Measurements from ENCODE around the gene MYBPH. TPM values are rescaled to one million over a fixed set of nuclear protein-coding genes. Genes with fewer than 3 reads are reported as not detected.

Gene MYBPH
- polyA plus RNA-seq, 3 donors: 0.04 to 0.52 (median 0.16) TPM

- no peak overlapping the region for H3K4me2 ChIP-seq (replicated peaks; ENCODE audit: extremely low read depth, low read length, poor library complexity, severe bottlenecking)
- peaks cover 0 to 7% (median 2%) of the 10 kb centered on the region in 3 donors for H3K27me3 Mint-ChIP-seq (ENCODE audit: low read depth in 3 of 3)
- intact Hi-C loops (cut with micrococcal nuclease): no loop called here
Observed at GRCh38 chr1:203197625-203198024, 22.0 kb upstream of the MYBPH start.

GRCh38 chr1:203196371-203196770 lies 20.7 kb upstream of the MYBPH start:
- Histone ChIP-seq H3K27me3 (ENCODE audit: control insufficient read depth in 2 of 2, insufficient read depth in 2 of 2, low read length in 2 of 2) (no peaks in the 10 kb centered on the region), H3K4me2 (replicated peaks; ENCODE audit: extremely low read depth, low read length, poor library complexity, severe bottlenecking) (no peak overlapping the region), H3K9ac (ENCODE audit: insufficient read depth, low read length, poor library complexity, severe bottlenecking) (no peak overlapping the region), H3K79me2 (ENCODE audit: insufficient read depth, low read length) (no peaks in the 10 kb centered on the region), H3K9me3 (replicated peaks in 1 of 2; ENCODE audit: control insufficient read depth in 1 of 2, insufficient read depth in 1 of 2, low read length in 2 of 2) (peaks cover 0 to 3% of the 10 kb centered on the region in 2 donors), H3K36me3 (replicated peaks in 1 of 2; ENCODE audit: control insufficient read depth in 1 of 2, insufficient read depth in 2 of 2, low read length in 2 of 2) (no peaks in the 10 kb centered on the region), H2AFZ (ENCODE audit: insufficient read depth, low read depth, low read length, poor library complexity, severe bottlenecking) (no peak overlapping the region), H3K27ac (ENCODE audit: low read depth in 1 of 2, low read length in 2 of 2) (no peak overlapping the region), H3K4me1 (ENCODE audit: control insufficient read depth in 1 of 2, insufficient read depth in 2 of 2, low read length in 2 of 2) (peaks cover 23 to 25% of the 10 kb centered on the region in 2 donors), H3K4me3 (replicated peaks in 1 of 3; ENCODE audit: low read depth in 2 of 3, low read length in 3 of 3) (no peak overlapping the region), H4K20me1 (ENCODE audit: insufficient read depth, low read length) (no peaks in the 10 kb centered on the region)
- WGBS (ENCODE audit: insufficient coverage): 89% methylated on average over 3 of the region's 3 CpGs
- peaks cover 0 to 6% (median 3%) of the 10 kb centered on the region in 7 donors for H3K9me3 Mint-ChIP-seq
- H3K27ac Mint-ChIP-seq: no peak overlapping the region
- peaks cover 0 to 7% (median 0%) of the 10 kb centered on the region in 3 donors for H3K27me3 Mint-ChIP-seq (ENCODE audit: low read depth in 3 of 3)
- intact Hi-C loops (cut with micrococcal nuclease): no loop called here
- H3K36me3 Mint-ChIP-seq: peaks cover 0 to 8% of the 10 kb centered on the region in 2 donors
- DNase-seq: no peak
- H3K4me1 Mint-ChIP-seq: peaks cover 34% of the 10 kb centered on the region
- no peak overlapping the region for H3K4me3 Mint-ChIP-seq
- TF ChIP-seq CTCF (IDR thresholded peaks at IDR 0.05): no peak

More at GRCh38 chr1:203197625-203198024, 22.0 kb upstream of the MYBPH start:
- Histone ChIP-seq H3K27ac (ENCODE audit: low read depth in 1 of 2, low read length in 2 of 2) (no peak overlapping the region), H3K27me3 (ENCODE audit: control insufficient read depth in 2 of 2, insufficient read depth in 2 of 2, low read length in 2 of 2) (no peaks in the 10 kb centered on the region), H3K79me2 (ENCODE audit: insufficient read depth, low read length) (no peaks in the 10 kb centered on the region), H2AFZ (ENCODE audit: insufficient read depth, low read depth, low read length, poor library complexity, severe bottlenecking) (no peak overlapping the region), H3K4me1 (ENCODE audit: control insufficient read depth in 1 of 2, insufficient read depth in 2 of 2, low read length in 2 of 2) (peaks cover 36 to 37% of the 10 kb centered on the region in 2 donors), H4K20me1 (ENCODE audit: insufficient read depth, low read length) (no peaks in the 10 kb centered on the region), H3K4me3 (replicated peaks in 1 of 3; ENCODE audit: low read depth in 2 of 3, low read length in 3 of 3) (no peak overlapping the region), H3K9ac (ENCODE audit: insufficient read depth, low read length, poor library complexity, severe bottlenecking) (no peak overlapping the region), H3K9me3 (replicated peaks in 1 of 2; ENCODE audit: control insufficient read depth in 1 of 2, insufficient read depth in 1 of 2, low read length in 2 of 2) (peaks cover 0 to 3% of the 10 kb centered on the region in 2 donors), H3K36me3 (replicated peaks in 1 of 2; ENCODE audit: control insufficient read depth in 1 of 2, insufficient read depth in 2 of 2, low read length in 2 of 2) (no peaks in the 10 kb centered on the region)
- no peak for DNase-seq
- peaks cover 47% of the 10 kb centered on the region for H3K4me1 Mint-ChIP-seq
- peaks cover 0 to 6% (median 3%) of the 10 kb centered on the region in 7 donors for H3K9me3 Mint-ChIP-seq
- TF ChIP-seq CTCF (IDR thresholded peaks at IDR 0.05): no peak
- no peak overlapping the region for H3K27ac Mint-ChIP-seq
- H3K4me3 Mint-ChIP-seq: no peak overlapping the region
- H3K36me3 Mint-ChIP-seq: peaks cover 0 to 9% of the 10 kb centered on the region in 2 donors
- no CpG with 5 or more reads among the region's 3 CpGs for WGBS (ENCODE audit: insufficient coverage)
